Karpas-422 (cell line): ENCODE results near the gene TNS1. TPM values are rescaled to one million over a fixed set of nuclear protein-coding genes. Genes with fewer than 3 reads are reported as not detected.

Source experiments
- DNase-seq: peaks from one replicate; pipeline ENCODE4 v3.0.0-alpha.2; 2015
- H2AFZ ChIP-seq: fragments of 200-600 bp; sonication (generic); 2 replicates; pipeline ENCODE4 v1.6.1; 2014; ENCODE audit warnings: antibody characterized with exemption, low read length, mixed read lengths
- H3K27ac ChIP-seq: fragments of 200-600 bp; sonication (generic); 2 replicates; pipeline ENCODE4 v1.5.1; 2014; ENCODE audit warnings: mild to moderate bottlenecking, low read length, moderate library complexity
- H3K27me3 ChIP-seq: fragments of 200-600 bp; sonication (generic); 2 replicates; pipeline ENCODE4 v1.6.1; 2014; ENCODE audit warnings: low read length, mixed read lengths
- H3K36me3 ChIP-seq: fragments of 200-600 bp; sonication (generic); 2 replicates; pipeline ENCODE4 v1.6.1; 2014; ENCODE audit warnings: low read length, mixed read lengths; ENCODE audit not compliant: insufficient read depth
- H3K4me1 ChIP-seq: fragments of 200-600 bp; sonication (generic); 2 replicates; pipeline ENCODE4 v1.6.1; 2014; ENCODE audit warnings: mild to moderate bottlenecking, low read length, mixed read lengths
- H3K4me2 ChIP-seq: fragments of 200-600 bp; sonication (generic); 2 replicates; pipeline ENCODE4 v1.6.1; 2014; ENCODE audit warnings: low read length, low read depth, mild to moderate bottlenecking; ENCODE audit not compliant: poor library complexity, severe bottlenecking
- H3K4me3 ChIP-seq: fragments of 200-600 bp; sonication (generic); 2 replicates; pipeline ENCODE4 v1.5.1; 2014; ENCODE audit warnings: mild to moderate bottlenecking, antibody characterized with exemption, low read length, mixed read lengths
- H3K79me2 ChIP-seq: fragments of 200-600 bp; sonication (generic); 2 replicates; pipeline ENCODE4 v1.6.1; 2014; ENCODE audit warnings: mild to moderate bottlenecking, low read length, mixed read lengths
- H3K9ac ChIP-seq: fragments of 200-600 bp; sonication (generic); 2 replicates; pipeline ENCODE4 v1.6.0; 2014; ENCODE audit warnings: low read length
- H3K9me2 ChIP-seq: fragments of 200-600 bp; sonication (generic), shearing (Covaris generic); replicated peaks from 2 replicates; pipeline ENCODE4 v1.6.0; 2014; ENCODE audit warnings: mild to moderate bottlenecking, low read length, moderate library complexity; ENCODE audit not compliant: insufficient read depth
- H3K9me3 ChIP-seq: fragments of 300-700, 200-600 bp; sonication (generic); 2 replicates; pipeline ENCODE4 v1.6.1; 2014; ENCODE audit warnings: low read length, mixed read lengths
- H4K20me1 ChIP-seq: fragments of 200-600 bp; sonication (generic); 2 replicates; pipeline ENCODE4 v1.6.1; 2014; ENCODE audit warnings: mild to moderate bottlenecking, antibody characterized with exemption, low read length, low read depth; ENCODE audit not compliant: insufficient read depth
- total RNA-seq: library from RNA; depleted of rRNA; stranded (reverse); fragments of >200 nt; shearing (Covaris generic); gene quantifications from 2 replicates; pipeline ENCODE4 v1.2.3, GENCODE V29; 2014; ENCODE audit warnings: low replicate concordance

Gene TNS1
- total RNA-seq, 1 experiment from 2014 or later = 1.7 TPM

- Histone ChIP-seq H2AFZ (no peak overlapping the region), H3K9ac (no peak overlapping the region), H4K20me1 (no peaks in the 10 kb centered on the region; the same call in 1 of the 2 replicates), H3K36me3 (no peaks in the 10 kb centered on the region), H3K4me3 (no peak overlapping the region), H3K9me2 (no peaks in the 10 kb centered on the region), H3K27ac (no peak overlapping the region), H3K27me3 (no peaks in the 10 kb centered on the region), H3K9me3 (no peaks in the 10 kb centered on the region), H3K79me2 (no peaks in the 10 kb centered on the region), H3K4me2 (no peak overlapping the region), H3K4me1 (no peaks in the 10 kb centered on the region)
- no peak for DNase-seq
Observed at GRCh38 chr2:217911283-217912097, 91.3 kb downstream of the TNS1 start.

GRCh38 chr2:217910875-217911212 is 92.0 kb downstream of the TNS1 start:
- Histone ChIP-seq H3K9me2 (no peaks in the 10 kb centered on the region), H3K27me3 (no peaks in the 10 kb centered on the region), H3K9me3 (no peaks in the 10 kb centered on the region), H4K20me1 (no peaks in the 10 kb centered on the region; the same call in 1 of the 2 replicates), H3K36me3 (no peaks in the 10 kb centered on the region), H3K79me2 (no peaks in the 10 kb centered on the region), H2AFZ (no peak overlapping the region), H3K4me1 (no peaks in the 10 kb centered on the region), H3K4me3 (no peak overlapping the region), H3K4me2 (no peak overlapping the region), H3K9ac (no peak overlapping the region), H3K27ac (no peak overlapping the region)
- no peak for DNase-seq

GRCh38 chr2:217909156-217909820 is 93.5 kb downstream of the TNS1 start:
- Histone ChIP-seq H3K9me3 (no peaks in the 10 kb centered on the region), H3K4me2 (no peak overlapping the region), H3K9ac (no peak overlapping the region), H3K4me1 (no peaks in the 10 kb centered on the region), H2AFZ (no peak overlapping the region), H3K36me3 (no peaks in the 10 kb centered on the region), H3K4me3 (no peak overlapping the region), H4K20me1 (no peaks in the 10 kb centered on the region; the same call in 1 of the 2 replicates), H3K27ac (no peak overlapping the region), H3K27me3 (no peaks in the 10 kb centered on the region), H3K9me2 (no peaks in the 10 kb centered on the region), H3K79me2 (no peaks in the 10 kb centered on the region)
- peak; percentile 60 for DNase-seq

GRCh38 chr2:217908544-217908943 is 94.3 kb downstream of the TNS1 start:
- Histone ChIP-seq H3K4me1 (no peaks in the 10 kb centered on the region), H3K9me3 (no peaks in the 10 kb centered on the region), H3K9me2 (no peaks in the 10 kb centered on the region), H3K27ac (no peak overlapping the region), H3K36me3 (no peaks in the 10 kb centered on the region), H3K4me3 (no peak overlapping the region), H3K4me2 (no peak overlapping the region), H3K79me2 (no peaks in the 10 kb centered on the region), H2AFZ (no peak overlapping the region), H3K9ac (no peak overlapping the region), H4K20me1 (no peaks in the 10 kb centered on the region; the same call in 1 of the 2 replicates), H3K27me3 (no peaks in the 10 kb centered on the region)
- no peak for DNase-seq

GRCh38 chr2:217907266-217907665 is 95.5 kb downstream of the TNS1 start:
- H3K27me3 ChIP-seq = no peaks in the 10 kb centered on the region
- H4K20me1 ChIP-seq = no peaks in the 10 kb centered on the region; the same call in 1 of the 2 replicates
- H3K9ac ChIP-seq = no peak overlapping the region
- H3K27ac ChIP-seq = no peak overlapping the region
- H3K9me2 ChIP-seq = no peaks in the 10 kb centered on the region
- no peak for DNase-seq
- H3K4me2 ChIP-seq = no peak overlapping the region
- no peaks in the 10 kb centered on the region for H3K79me2 ChIP-seq
- no peak overlapping the region for H2AFZ ChIP-seq
- H3K36me3 ChIP-seq = no peaks in the 10 kb centered on the region
- H3K4me3 ChIP-seq = no peak overlapping the region
- H3K9me3 ChIP-seq = no peaks in the 10 kb centered on the region
- no peaks in the 10 kb centered on the region for H3K4me1 ChIP-seq

- H3K9me3 ChIP-seq = no peaks in the 10 kb centered on the region
- H3K9me2 ChIP-seq = no peaks in the 10 kb centered on the region
- H3K9ac ChIP-seq = no peak overlapping the region
- H3K4me2 ChIP-seq = no peak overlapping the region
- no peak overlapping the region for H2AFZ ChIP-seq
- no peaks in the 10 kb centered on the region for H3K36me3 ChIP-seq
- H4K20me1 ChIP-seq = no peaks in the 10 kb centered on the region; the same call in 1 of the 2 replicates
- no peak overlapping the region for H3K27ac ChIP-seq
- H3K79me2 ChIP-seq = no peaks in the 10 kb centered on the region
- H3K27me3 ChIP-seq = no peaks in the 10 kb centered on the region
- H3K4me3 ChIP-seq = no peak overlapping the region
- H3K4me1 ChIP-seq = no peaks in the 10 kb centered on the region
- no peak for DNase-seq
Observed at GRCh38 chr2:217906798-217907197, 96.0 kb downstream of the TNS1 start.

- Histone ChIP-seq H3K9ac (no peak overlapping the region), H3K27me3 (no peaks in the 10 kb centered on the region)
Observed at GRCh38 chr2:217905896-217906295, 96.9 kb downstream of the TNS1 start.

GRCh38 chr2:217905395-217905794 is 97.4 kb downstream of the TNS1 start:
- Histone ChIP-seq H4K20me1 (no peaks in the 10 kb centered on the region; the same call in 1 of the 2 replicates), H3K4me3 (no peak overlapping the region), H3K4me2 (no peak overlapping the region), H3K79me2 (no peaks in the 10 kb centered on the region), H3K9me2 (no peaks in the 10 kb centered on the region), H2AFZ (no peak overlapping the region), H3K27me3 (no peaks in the 10 kb centered on the region), H3K36me3 (no peaks in the 10 kb centered on the region), H3K9me3 (no peaks in the 10 kb centered on the region), H3K27ac (no peak overlapping the region), H3K9ac (no peak overlapping the region), H3K4me1 (no peaks in the 10 kb centered on the region)
- DNase-seq = no peak

More at GRCh38 chr2:217905896-217906295, 96.9 kb downstream of the TNS1 start:
- DNase-seq = no peak
- Histone ChIP-seq H3K27ac (no peak overlapping the region), H2AFZ (no peak overlapping the region), H3K36me3 (no peaks in the 10 kb centered on the region), H3K79me2 (no peaks in the 10 kb centered on the region), H3K4me2 (no peak overlapping the region), H3K9me3 (no peaks in the 10 kb centered on the region), H3K4me1 (no peaks in the 10 kb centered on the region), H4K20me1 (no peaks in the 10 kb centered on the region; the same call in 1 of the 2 replicates), H3K4me3 (no peak overlapping the region), H3K9me2 (no peaks in the 10 kb centered on the region)
